ENCODE results near the gene DHX58.

DNA sequence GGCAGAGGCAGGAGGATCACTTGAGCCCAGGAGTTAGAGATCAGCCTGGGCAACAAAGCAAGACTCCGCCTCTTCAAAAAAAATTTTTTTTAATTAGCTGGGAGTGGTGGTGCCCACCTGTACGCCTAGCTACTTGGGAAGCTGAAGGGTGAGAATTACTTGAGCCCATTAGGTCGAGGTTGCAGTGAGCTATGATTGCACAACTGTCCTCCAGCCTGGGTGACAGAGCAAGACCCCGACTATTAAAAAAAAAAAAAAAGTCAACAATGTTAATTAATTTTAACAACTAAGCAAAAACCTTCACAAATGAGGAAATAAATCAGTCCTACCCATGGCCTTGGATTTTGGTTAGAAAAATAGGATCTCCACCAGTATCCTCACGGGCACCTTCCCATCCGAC lies 5.4 kb downstream of the DHX58 start:
- no peak for TF ChIP-seq POLR2A (IDR thresholded peaks at IDR 0.05)
- TF ChIP-seq, protein P1, sequence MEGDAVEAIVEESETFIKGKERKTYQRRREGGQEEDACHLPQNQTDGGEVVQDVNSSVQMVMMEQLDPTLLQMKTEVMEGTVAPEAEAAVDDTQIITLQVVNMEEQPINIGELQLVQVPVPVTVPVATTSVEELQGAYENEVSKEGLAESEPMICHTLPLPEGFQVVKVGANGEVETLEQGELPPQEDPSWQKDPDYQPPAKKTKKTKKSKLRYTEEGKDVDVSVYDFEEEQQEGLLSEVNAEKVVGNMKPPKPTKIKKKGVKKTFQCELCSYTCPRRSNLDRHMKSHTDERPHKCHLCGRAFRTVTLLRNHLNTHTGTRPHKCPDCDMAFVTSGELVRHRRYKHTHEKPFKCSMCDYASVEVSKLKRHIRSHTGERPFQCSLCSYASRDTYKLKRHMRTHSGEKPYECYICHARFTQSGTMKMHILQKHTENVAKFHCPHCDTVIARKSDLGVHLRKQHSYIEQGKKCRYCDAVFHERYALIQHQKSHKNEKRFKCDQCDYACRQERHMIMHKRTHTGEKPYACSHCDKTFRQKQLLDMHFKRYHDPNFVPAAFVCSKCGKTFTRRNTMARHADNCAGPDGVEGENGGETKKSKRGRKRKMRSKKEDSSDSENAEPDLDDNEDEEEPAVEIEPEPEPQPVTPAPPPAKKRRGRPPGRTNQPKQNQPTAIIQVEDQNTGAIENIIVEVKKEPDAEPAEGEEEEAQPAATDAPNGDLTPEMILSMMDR (IDR thresholded peaks at IDR 0.05) = no peak

Data from uterus (tissue), 2 donors.